Smooth muscle cell of the coronary artery (primary cell): ENCODE results near the gene FOXD4L4. TPM values are rescaled to one million over a fixed set of nuclear protein-coding genes. Genes with fewer than 3 reads are reported as not detected.

ENCODE experiments used
- total RNA-seq: library from RNA; depleted of rRNA; stranded (reverse); fragments of >200 nt; gene quantifications from 2 replicates; pipeline ENCODE4 v1.2.3, GENCODE V29; 2014; ENCODE audit warnings: low replicate concordance

FOXD4L4 gene
- total RNA-seq: under 0.01 and 0.08 TPM in 2 replicates

GRCh38 chr9:65737096-65737564 lies at the start of gene FOXD4L4:
FOXD4L4 (plus strand) TSS chr9:65737146; CDS start chr9:65737146, 0 bp downstream.

Other genes with a start within 250 kb of the FOXD4L4 start
- 43.4 and 47.6 TPM in 2 replicates for gene ZNG1E, start 61.2 kb upstream of the FOXD4L4 start, total RNA-seq